ENCODE data around the gene OPN5. TPM values are rescaled to one million over a fixed set of nuclear protein-coding genes. Genes with fewer than 3 reads are reported as not detected.

The OPN5 gene
- total RNA-seq, result not detected

DNA sequence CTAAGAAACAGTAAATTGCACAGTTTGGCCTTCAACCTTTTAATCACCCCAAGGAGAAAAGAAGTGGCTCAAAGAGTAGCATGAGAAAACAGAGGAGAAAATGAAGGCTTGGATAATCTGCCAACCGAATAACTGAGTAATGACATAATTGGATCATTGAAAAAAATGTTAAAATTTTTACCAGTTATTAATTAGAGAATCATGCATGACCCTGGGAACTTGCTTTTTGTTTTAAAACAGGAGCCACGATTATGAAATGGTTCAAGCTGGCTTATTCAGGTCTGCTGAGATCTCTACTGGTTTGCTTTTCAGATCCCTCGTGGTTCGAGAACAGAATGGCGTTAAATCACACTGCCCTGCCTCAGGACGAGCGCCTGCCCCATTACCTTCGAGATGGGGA, at the start of gene OPN5:
OPN5 (plus strand) TSS at position 301 of the 400 bp plus-strand sequence; CDS start at position 336, 35 bp downstream.
- CTCF ChIA-PET, result interaction anchor here (1.0 to 6.7 kb wide), 13 partner anchors 8 to 368 kb away, joined by 3 to 103 read pairs (median 6); no protein-coding TSS in a partner anchor

GRCh38 chr6:47733879-47734558, 47.8 kb upstream of the OPN5 start:
- ChIA-PET CTCF (interaction anchor here (0.8 to 3.0 kb wide), 20 partner anchors 10 to 326 kb away, joined by 3 to 50 read pairs (median 4); partner anchors contain the start of genes CD2AP and OPN5), POLR2A (interaction anchor here (0.6 kb wide), 1 partner anchor 256 kb away, joined by 3 read pairs; the partner anchor contains the start of gene CD2AP)
- H3K27ac Mint-ChIP-seq, result no peak overlapping the region
- no peak overlapping the region for H3K4me3 Mint-ChIP-seq
- H3K9me3 Mint-ChIP-seq, result no peaks in the 10 kb centered on the region
- TF ChIP-seq, protein P1, sequence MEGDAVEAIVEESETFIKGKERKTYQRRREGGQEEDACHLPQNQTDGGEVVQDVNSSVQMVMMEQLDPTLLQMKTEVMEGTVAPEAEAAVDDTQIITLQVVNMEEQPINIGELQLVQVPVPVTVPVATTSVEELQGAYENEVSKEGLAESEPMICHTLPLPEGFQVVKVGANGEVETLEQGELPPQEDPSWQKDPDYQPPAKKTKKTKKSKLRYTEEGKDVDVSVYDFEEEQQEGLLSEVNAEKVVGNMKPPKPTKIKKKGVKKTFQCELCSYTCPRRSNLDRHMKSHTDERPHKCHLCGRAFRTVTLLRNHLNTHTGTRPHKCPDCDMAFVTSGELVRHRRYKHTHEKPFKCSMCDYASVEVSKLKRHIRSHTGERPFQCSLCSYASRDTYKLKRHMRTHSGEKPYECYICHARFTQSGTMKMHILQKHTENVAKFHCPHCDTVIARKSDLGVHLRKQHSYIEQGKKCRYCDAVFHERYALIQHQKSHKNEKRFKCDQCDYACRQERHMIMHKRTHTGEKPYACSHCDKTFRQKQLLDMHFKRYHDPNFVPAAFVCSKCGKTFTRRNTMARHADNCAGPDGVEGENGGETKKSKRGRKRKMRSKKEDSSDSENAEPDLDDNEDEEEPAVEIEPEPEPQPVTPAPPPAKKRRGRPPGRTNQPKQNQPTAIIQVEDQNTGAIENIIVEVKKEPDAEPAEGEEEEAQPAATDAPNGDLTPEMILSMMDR (IDR thresholded peaks at IDR 0.05), result peak; percentile 41
- no peaks in the 10 kb centered on the region for H3K36me3 Mint-ChIP-seq (ENCODE audit: low read depth)
- H3K4me1 Mint-ChIP-seq (ENCODE audit: low read depth), result peaks cover 4% of the 10 kb centered on the region
- DNase-seq, result no peak
- H3K27me3 Mint-ChIP-seq, result peaks cover 5% of the 10 kb centered on the region
- intact Hi-C loops (cut with micrococcal nuclease), result loop anchor here (2.0 kb wide), 1 partner anchor 101 kb away; no protein-coding TSS in a partner anchor
- no peak for ATAC-seq

More for the DNA sequence above, at the start of gene OPN5:
- TF ChIP-seq, protein P1 (IDR thresholded peaks at IDR 0.05), result no peak
- Mint-ChIP-seq H3K4me3 (no peak within 1 kb of the TSS), H3K27ac (no peak within 1 kb of the TSS), H3K27me3 (peaks cover 11% of the 10 kb centered on the region), H3K4me1 (ENCODE audit: low read depth) (peaks cover 5% of the 10 kb centered on the region), H3K36me3 (ENCODE audit: low read depth) (no peaks in the 10 kb centered on the region), H3K9me3 (no peaks in the 10 kb centered on the region)
- intact Hi-C loops (cut with micrococcal nuclease), result no loop called here
- POLR2A ChIA-PET, result no interaction called here
- ATAC-seq, result no peak
- no peak for DNase-seq

- ChIA-PET POLR2A (no interaction called here), CTCF (interaction anchor here (0.8 to 3.0 kb wide), 14 partner anchors 11 to 322 kb away, joined by 3 to 50 read pairs (median 6); partner anchors contain the start of genes CD2AP and OPN5)
- no peaks in the 10 kb centered on the region for H3K9me3 Mint-ChIP-seq
- H3K27ac Mint-ChIP-seq, result no peak overlapping the region
- ATAC-seq (no peak), DNase-seq (no peak)
- intact Hi-C loops (cut with micrococcal nuclease), result loop anchor here (2.0 kb wide), 1 partner anchor 102 kb away; no protein-coding TSS in a partner anchor
- H3K4me3 Mint-ChIP-seq, result no peak overlapping the region
- TF ChIP-seq, protein P1 (IDR thresholded peaks at IDR 0.05), result no peak
- H3K4me1 Mint-ChIP-seq (ENCODE audit: low read depth), result no peaks in the 10 kb centered on the region
- peaks cover 5% of the 10 kb centered on the region for H3K27me3 Mint-ChIP-seq
- no peaks in the 10 kb centered on the region for H3K36me3 Mint-ChIP-seq (ENCODE audit: low read depth)
These were observed 46.9 kb upstream of the OPN5 start for GRCh38 chr6:47734831-47735481.

- intact Hi-C loops (cut with micrococcal nuclease), result no loop called here
- no peaks in the 10 kb centered on the region for H3K4me1 Mint-ChIP-seq (ENCODE audit: low read depth)
- H3K27me3 Mint-ChIP-seq, result peaks cover 5% of the 10 kb centered on the region
- no peak overlapping the region for H3K4me3 Mint-ChIP-seq
- DNase-seq (no peak), ATAC-seq (no peak)
- TF ChIP-seq, protein P1 (IDR thresholded peaks at IDR 0.05), result no peak
- H3K36me3 Mint-ChIP-seq (ENCODE audit: low read depth), result no peaks in the 10 kb centered on the region
- CTCF ChIA-PET, result interaction anchor here (2.0 kb wide), 1 partner anchor 105 kb away, joined by 6 read pairs; no protein-coding TSS in a partner anchor
- POLR2A ChIA-PET, result no interaction called here
- no peaks in the 10 kb centered on the region for H3K9me3 Mint-ChIP-seq
- no peak overlapping the region for H3K27ac Mint-ChIP-seq
These were observed 45.6 kb upstream of the OPN5 start for GRCh38 chr6:47736083-47736700.
